CD4-positive, alpha-beta T cell (primary cell): ENCODE measurements around the gene MAN2A2. TPM values are rescaled to one million over a fixed set of nuclear protein-coding genes. Genes with fewer than 3 reads are reported as not detected.
A peak's percentile ranks its signal among the peaks of the same experiment; 100 is the strongest.

ENCODE experiments used
- ATAC-seq: fragments of 200-7000 bp; cut with Tn5 transposase; one replicate; pipeline ENCODE4 v1.10.0; 2022; ENCODE audit warnings: mild to moderate bottlenecking; ENCODE audit not compliant: poor library complexity
- CTCF ChIA-PET: fragments of 350-600 bp; sonication (Branson Sonifier 250); formaldehyde crosslinking; loops from one replicate; lab custom pipeline; 2021; ENCODE audit warnings: antibody characterized with exemption, inconsistent platforms; lab: Charles Lee
- POLR2A ChIA-PET: fragments of 350-600 bp; sonication (Branson Sonifier 250); formaldehyde crosslinking; loops from one replicate; lab custom pipeline; 2021; ENCODE audit warnings: antibody characterized with exemption, inconsistent platforms; lab: Charles Lee
- DNase-seq, 14 experiments: peaks; one replicate each; pipeline ENCODE4 v3.0.0-alpha.2; 2013 to 2020; ENCODE audit warnings: mixed read lengths in 2 of 14
- H3K27ac ChIP-seq, 2 donors: one replicate each; pipeline versions ENCODE4 v1.5.1 to v1.7.0; 2013; ENCODE audit warnings: low read length in 2 of 2, low read depth in 1 of 2, mild to moderate bottlenecking in 1 of 2
- H3K27me3 ChIP-seq, 2 experiments: 1 replicate in 1 of 2; 2 replicates in 1 of 2; pipeline versions ENCODE4 v1.6.1 to v1.7.0; 2013; ENCODE audit warnings: low read length in 2 of 2, control low read depth in 1 of 2, mild to moderate bottlenecking in 1 of 2, moderate library complexity in 1 of 2; ENCODE audit not compliant: insufficient read depth in 2 of 2, control insufficient read depth in 1 of 2
- H3K36me3 ChIP-seq: one replicate; pipeline ENCODE4 v1.6.1; 2013; ENCODE audit warnings: low read length, control low read depth; ENCODE audit not compliant: insufficient read depth
- H3K4me1 ChIP-seq: one replicate; pipeline ENCODE4 v1.6.1; 2013; ENCODE audit warnings: low read length, control low read depth; ENCODE audit not compliant: insufficient read depth
- H3K4me3 ChIP-seq: one replicate; pipeline ENCODE4 v1.5.1; 2013; ENCODE audit warnings: mild to moderate bottlenecking, low read length, moderate library complexity
- H3K9me3 ChIP-seq, 2 experiments: 1 replicate in 1 of 2; 2 replicates in 1 of 2; pipeline versions ENCODE4 v1.6.1 to v1.7.0; 2013; ENCODE audit warnings: low read length in 2 of 2, mild to moderate bottlenecking in 2 of 2, control low read depth in 1 of 2, moderate library complexity in 1 of 2; ENCODE audit not compliant: control insufficient read depth in 1 of 2, insufficient read depth in 1 of 2
- H3K27ac Mint-ChIP-seq: one replicate; pipeline ENCODE4 v1.8.0; 2020; ENCODE audit warnings: mixed read lengths
- H3K27me3 Mint-ChIP-seq: one replicate; pipeline ENCODE4 v1.8.0; 2021; ENCODE audit warnings: mixed read lengths
- H3K36me3 Mint-ChIP-seq: one replicate; pipeline ENCODE4 v1.8.0; 2021; ENCODE audit warnings: low read depth, mixed read lengths
- H3K4me1 Mint-ChIP-seq: one replicate; pipeline ENCODE4 v1.8.0; 2021; ENCODE audit warnings: low read depth, mixed read lengths
- H3K4me3 Mint-ChIP-seq: one replicate; pipeline ENCODE4 v1.8.0; 2020; ENCODE audit warnings: mild to moderate bottlenecking, mixed read lengths
- H3K9me3 Mint-ChIP-seq: one replicate; pipeline ENCODE4 v1.8.0; 2020; ENCODE audit warnings: mixed read lengths
- CTCF ChIP-seq: fragments of 200-600 bp; IDR thresholded peaks from one replicate; pipeline ENCODE4 v1.8.0; 2022; ENCODE audit warnings: antibody characterized with exemption, mild to moderate bottlenecking
- intact Hi-C, 2 experiments: fragments of 100-400 bp; cut with DNase I in 1 of 2; cut with micrococcal nuclease in 1 of 2; formaldehyde crosslinking; loops; one replicate each; pipeline versions ENCODE4 v1.15.1 to v1.9.0; 2023 to 2025; cut with DNase I, micrococcal nuclease
- total RNA-seq, 174 experiments: library from RNA in 2 of 174; stranded (reverse) in 2 of 174; gene quantifications; one replicate each; pipeline ENCODE4 v1.2.3 and lab custom pipeline; 2021 to 2026

Gene MAN2A2
- total RNA-seq, 2 experiments from 2014 or later: 125 to 128 TPM

- no peaks in the 10 kb centered on the region for H3K9me3 Mint-ChIP-seq
- CTCF ChIA-PET: interaction anchor here (0.6 to 6.2 kb wide), 3 partner anchors 24 to 29 kb away, joined by 5 to 88 read pairs (median 11); partner anchors contain the start of genes HDDC3 and UNC45A
- peaks cover 34% of the 10 kb centered on the region for H3K4me1 Mint-ChIP-seq
These were observed 833 bp downstream of the MAN2A2 start for GRCh38 chr15:90903733-90904536.

GRCh38 chr15:90904746-90905145 lies 1.6 kb downstream of the MAN2A2 start:
- Mint-ChIP-seq H3K4me3 (peak overlapping the region; percentile 56), H3K36me3 (peaks cover 50% of the 10 kb centered on the region), H3K4me1 (peaks cover 34% of the 10 kb centered on the region), H3K9me3 (no peaks in the 10 kb centered on the region), H3K27me3 (no peaks in the 10 kb centered on the region), H3K27ac (no peak overlapping the region)
- intact Hi-C loops: loop anchor here in 1 of 2 experiments (5.0 kb wide), 1 partner anchor 368 kb away; no protein-coding TSS in a partner anchor
- Histone ChIP-seq H3K27me3 (no peaks in the 10 kb centered on the region), H3K9me3 (no peaks in the 10 kb centered on the region), H3K4me3 (no peak overlapping the region), H3K36me3 (peaks cover 45% of the 10 kb centered on the region), H3K4me1 (peaks cover 19% of the 10 kb centered on the region), H3K27ac (no peak overlapping the region)
- ATAC-seq: no peak
- CTCF ChIA-PET: interaction anchor here (6.2 kb wide), 1 partner anchor 28 kb away, joined by 88 read pairs; the partner anchor contains the start of genes HDDC3 and UNC45A
- POLR2A ChIA-PET: interaction anchor here (7.9 kb wide), 1 partner anchor 28 kb away, joined by 232 read pairs; the partner anchor contains the start of genes HDDC3 and UNC45A
- no peak for TF ChIP-seq CTCF
- DNase-seq: no peak

More at GRCh38 chr15:90903733-90904536, 833 bp downstream of the MAN2A2 start:
- POLR2A ChIA-PET: interaction anchor here (0.6 to 7.9 kb wide), 11 partner anchors 9 to 638 kb away, joined by 3 to 232 read pairs (median 4); partner anchors contain the start of genes BLM, HDDC3, NGRN and RCCD1
- H3K27ac ChIP-seq: peak overlapping the region; percentile 77 to 83
- H3K27me3 ChIP-seq: no peaks in the 10 kb centered on the region
- DNase-seq (no peak), ATAC-seq (no peak)
- H3K4me1 ChIP-seq: peaks cover 19% of the 10 kb centered on the region
- H3K36me3 ChIP-seq: peaks cover 38% of the 10 kb centered on the region
- intact Hi-C loops: loop anchor here in 1 of 2 experiments (5.0 kb wide), 1 partner anchor 368 kb away; no protein-coding TSS in a partner anchor
- Mint-ChIP-seq H3K27me3 (no peaks in the 10 kb centered on the region), H3K27ac (peak overlapping the region; percentile 77), H3K4me3 (peak overlapping the region; percentile 88), H3K36me3 (peaks cover 45% of the 10 kb centered on the region)
- H3K4me3 ChIP-seq: peak overlapping the region; percentile 81
- TF ChIP-seq CTCF: no peak
- no peaks in the 10 kb centered on the region for H3K9me3 ChIP-seq

- ATAC-seq (no peak), DNase-seq (no peak)
- POLR2A ChIA-PET: interaction anchor here (1.0 to 7.9 kb wide), 2 partner anchors 27 to 49 kb away, joined by 3 to 232 read pairs; partner anchors contain the start of genes HDDC3, RCCD1 and UNC45A
- H3K27me3 Mint-ChIP-seq: no peaks in the 10 kb centered on the region
- H3K27ac Mint-ChIP-seq: no peak overlapping the region
- CTCF ChIA-PET: interaction anchor here (6.2 kb wide), 1 partner anchor 27 kb away, joined by 88 read pairs; the partner anchor contains the start of genes HDDC3 and UNC45A
- H3K4me3 Mint-ChIP-seq: peak overlapping the region; percentile 74
- intact Hi-C loops: no loop called here
- peaks cover 53% of the 10 kb centered on the region for H3K36me3 ChIP-seq
- no peaks in the 10 kb centered on the region for H3K9me3 ChIP-seq
- TF ChIP-seq CTCF: no peak
- H3K4me1 Mint-ChIP-seq: peaks cover 34% of the 10 kb centered on the region
- no peaks in the 10 kb centered on the region for H3K27me3 ChIP-seq
- H3K4me3 ChIP-seq: no peak overlapping the region
- H3K36me3 Mint-ChIP-seq: peaks cover 58% of the 10 kb centered on the region
- H3K4me1 ChIP-seq: peaks cover 19% of the 10 kb centered on the region
- no peaks in the 10 kb centered on the region for H3K9me3 Mint-ChIP-seq
- H3K27ac ChIP-seq: no peak overlapping the region
These were observed 2.4 kb downstream of the MAN2A2 start for GRCh38 chr15:90905306-90906180.
